Right atrium auricular region (tissue), 2 donors: ENCODE results near the gene RHOT2. TPM values are rescaled to one million over a fixed set of nuclear protein-coding genes. Genes with fewer than 3 reads are reported as not detected.

Experiments used
- DNase-seq: peaks from one replicate; pipeline ENCODE4 v3.0.0-alpha.2; 2019; ENCODE audit warnings: low spot score
- H3K27ac ChIP-seq, 2 donors: fragments of 200-600 bp; sonication (generic); 1 replicate in 1 of 2; 2 replicates in 1 of 2; pipeline ENCODE4 v1.5.1; 2016 to 2019
- H3K27me3 ChIP-seq, 2 donors: fragments of 200-600 bp; sonication (generic); one replicate each; pipeline versions ENCODE4 v1.5.1 to v1.6.0; 2017 to 2019
- H3K36me3 ChIP-seq: fragments of 200-600 bp; sonication (generic); one replicate; pipeline ENCODE4 v1.5.1; 2016
- H3K4me1 ChIP-seq, 2 donors: fragments of 200-600 bp; sonication (generic); one replicate each; pipeline versions ENCODE4 v1.5.1 to v1.6.0; 2017 to 2019
- H3K4me3 ChIP-seq, 2 donors: fragments of 200-600 bp; sonication (generic); 1 replicate in 1 of 2; 2 replicates in 1 of 2; pipeline ENCODE4 v1.5.1; 2017 to 2019; ENCODE audit warnings: mild to moderate bottlenecking in 1 of 2, moderate library complexity in 1 of 2
- H3K9me3 ChIP-seq, 2 donors: fragments of 200-600 bp; sonication (generic); one replicate each; pipeline ENCODE4 v1.5.1; 2019
- total RNA-seq, 2 donors: library from RNA; depleted of rRNA; stranded (reverse); fragments of >200 nt; gene quantifications; one replicate each; pipeline ENCODE4 v1.1.0, GENCODE V29; 2016
- TF ChIP-seq, protein P1 (sequence below), 2 donors: fragments of 200-600 bp; sonication (generic); IDR thresholded peaks; one replicate each; pipeline ENCODE4 v1.5.1; 2019; ENCODE audit warnings: antibody characterized with exemption in 2 of 2

Gene RHOT2
- total RNA-seq, 2 donors from 2014 or later = 37.8 to 42.8 TPM

DNA sequence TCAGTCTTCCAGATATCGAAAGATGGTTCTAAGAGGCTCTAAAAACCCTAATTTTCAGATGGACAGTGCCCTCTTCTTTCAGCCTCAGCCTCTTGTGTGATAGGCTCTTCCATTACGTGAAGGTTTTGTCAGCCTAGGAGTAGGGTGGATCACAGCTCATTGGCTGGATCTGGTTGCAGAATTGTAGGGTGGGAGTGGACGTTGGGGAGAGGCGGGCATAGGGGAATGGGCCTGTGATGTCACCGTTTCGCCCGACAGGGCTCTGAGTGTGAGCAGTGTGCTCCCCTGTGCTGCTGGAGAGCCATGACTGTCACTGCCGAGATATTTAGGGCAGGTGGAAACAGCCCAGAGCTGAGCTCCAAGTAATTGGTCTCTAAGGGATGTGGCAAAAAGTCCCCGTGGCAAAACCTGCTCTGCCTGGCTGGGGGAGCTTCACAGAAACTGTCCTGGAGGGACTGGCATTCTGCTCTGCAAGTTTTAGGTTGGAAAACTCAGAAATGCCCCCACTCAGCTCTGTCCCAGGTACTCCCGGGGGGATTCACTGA is 43.3 kb upstream of the RHOT2 start:
- Histone ChIP-seq H3K9me3 (no peaks in the 10 kb centered on the region), H3K27me3 (no peaks in the 10 kb centered on the region), H3K27ac (no peak overlapping the region), H3K4me1 (peaks cover 0 to 16% of the 10 kb centered on the region in 2 donors), H3K4me3 (no peak overlapping the region), H3K36me3 (peaks cover 5% of the 10 kb centered on the region)
- DNase-seq = no peak
- TF ChIP-seq, protein P1, sequence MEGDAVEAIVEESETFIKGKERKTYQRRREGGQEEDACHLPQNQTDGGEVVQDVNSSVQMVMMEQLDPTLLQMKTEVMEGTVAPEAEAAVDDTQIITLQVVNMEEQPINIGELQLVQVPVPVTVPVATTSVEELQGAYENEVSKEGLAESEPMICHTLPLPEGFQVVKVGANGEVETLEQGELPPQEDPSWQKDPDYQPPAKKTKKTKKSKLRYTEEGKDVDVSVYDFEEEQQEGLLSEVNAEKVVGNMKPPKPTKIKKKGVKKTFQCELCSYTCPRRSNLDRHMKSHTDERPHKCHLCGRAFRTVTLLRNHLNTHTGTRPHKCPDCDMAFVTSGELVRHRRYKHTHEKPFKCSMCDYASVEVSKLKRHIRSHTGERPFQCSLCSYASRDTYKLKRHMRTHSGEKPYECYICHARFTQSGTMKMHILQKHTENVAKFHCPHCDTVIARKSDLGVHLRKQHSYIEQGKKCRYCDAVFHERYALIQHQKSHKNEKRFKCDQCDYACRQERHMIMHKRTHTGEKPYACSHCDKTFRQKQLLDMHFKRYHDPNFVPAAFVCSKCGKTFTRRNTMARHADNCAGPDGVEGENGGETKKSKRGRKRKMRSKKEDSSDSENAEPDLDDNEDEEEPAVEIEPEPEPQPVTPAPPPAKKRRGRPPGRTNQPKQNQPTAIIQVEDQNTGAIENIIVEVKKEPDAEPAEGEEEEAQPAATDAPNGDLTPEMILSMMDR (IDR thresholded peaks at IDR 0.05) = no peak

DNA sequence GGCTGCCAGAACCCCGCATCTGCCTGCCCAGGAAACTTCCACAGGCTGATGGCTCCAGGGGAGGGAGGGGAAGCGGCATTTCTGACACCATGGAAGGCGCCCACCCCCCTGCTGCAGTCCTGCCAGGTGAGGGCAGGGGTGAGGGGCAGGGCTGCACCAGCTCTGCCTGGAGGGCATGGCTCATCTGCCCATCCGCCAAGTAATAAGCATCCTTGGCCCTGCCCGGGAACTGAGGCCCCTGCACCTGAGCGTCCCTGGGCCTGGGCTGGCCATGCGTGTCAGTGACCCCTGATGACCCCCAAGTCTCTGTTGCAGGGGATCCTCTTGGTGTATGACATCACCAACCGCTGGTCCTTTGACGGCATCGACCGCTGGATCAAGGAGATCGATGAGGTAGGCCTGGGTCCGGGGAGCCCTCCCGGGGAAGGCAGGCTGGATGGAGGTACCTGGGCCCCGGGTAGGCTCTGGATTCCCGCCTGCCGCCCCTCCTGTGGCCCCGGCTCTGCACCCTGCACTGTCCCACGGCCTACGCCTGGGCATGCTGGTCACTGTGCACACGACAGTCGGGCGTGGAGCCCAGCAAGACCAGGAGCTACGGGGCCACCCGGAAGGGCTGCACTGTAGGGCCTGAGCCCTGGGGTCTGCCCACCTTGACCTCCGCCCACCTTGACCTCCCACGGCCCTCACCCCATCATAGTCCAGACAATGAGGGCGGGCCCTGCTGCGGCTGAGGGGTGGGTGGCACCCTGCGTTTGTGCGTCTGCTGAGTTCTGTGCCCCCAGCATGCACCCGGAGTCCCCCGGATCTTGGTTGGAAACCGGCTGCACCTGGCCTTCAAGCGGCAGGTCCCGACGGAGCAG is 42.6 kb upstream of the RHOT2 start:
- DNase-seq = no peak
- Histone ChIP-seq H3K36me3 (peaks cover 5% of the 10 kb centered on the region), H3K4me3 (no peak overlapping the region), H3K9me3 (no peaks in the 10 kb centered on the region), H3K27me3 (no peaks in the 10 kb centered on the region), H3K4me1 (peaks cover 0 to 23% of the 10 kb centered on the region in 2 donors), H3K27ac (no peak overlapping the region)
- TF ChIP-seq, protein P1 (IDR thresholded peaks at IDR 0.05) = no peak

DNA sequence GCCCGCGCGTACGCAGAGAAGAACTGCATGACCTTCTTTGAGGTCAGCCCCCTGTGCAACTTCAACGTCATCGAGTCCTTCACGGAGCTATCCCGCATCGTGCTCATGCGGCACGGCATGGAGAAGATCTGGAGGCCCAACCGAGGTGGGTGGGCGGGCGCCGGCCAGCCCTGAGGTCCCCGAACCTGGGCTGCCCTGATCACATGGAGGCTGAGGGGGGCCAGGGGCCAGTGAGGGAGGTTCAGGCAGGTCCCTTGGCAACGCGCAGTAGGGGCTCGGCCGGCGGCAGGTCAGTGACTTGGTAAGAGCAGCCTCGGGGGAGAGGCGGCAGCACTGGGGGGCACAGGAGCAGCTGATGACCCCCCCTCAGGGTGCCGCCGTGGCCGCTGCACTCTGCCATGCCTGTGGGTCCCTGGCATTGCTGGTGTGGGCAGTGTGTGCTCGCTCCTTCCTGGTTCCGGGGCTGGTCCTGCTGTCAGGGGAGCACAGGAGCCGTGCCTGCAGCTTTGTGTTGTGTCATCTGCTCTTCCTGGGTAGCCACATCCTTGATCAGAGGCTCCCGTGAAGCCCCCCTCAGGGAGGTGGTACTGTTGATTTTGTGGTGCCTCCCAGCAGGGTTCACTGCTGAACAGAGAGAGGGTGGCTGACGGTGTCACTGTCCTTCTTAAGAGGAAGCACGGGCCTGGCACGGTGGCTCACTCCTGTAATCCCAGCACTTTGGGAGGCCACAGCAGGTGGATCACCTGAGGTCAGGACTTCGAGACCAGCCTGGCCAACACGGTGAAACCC is 41.8 kb upstream of the RHOT2 start:
- no peaks in the 10 kb centered on the region for H3K27me3 ChIP-seq
- H3K27ac ChIP-seq = no peak overlapping the region
- no peak overlapping the region for H3K4me3 ChIP-seq
- no peaks in the 10 kb centered on the region for H3K9me3 ChIP-seq
- peaks cover 5% of the 10 kb centered on the region for H3K36me3 ChIP-seq
- H3K4me1 ChIP-seq = peaks cover 0 to 32% of the 10 kb centered on the region in 2 donors
- no peak for DNase-seq
- TF ChIP-seq, protein P1 (IDR thresholded peaks at IDR 0.05) = no peak

DNA sequence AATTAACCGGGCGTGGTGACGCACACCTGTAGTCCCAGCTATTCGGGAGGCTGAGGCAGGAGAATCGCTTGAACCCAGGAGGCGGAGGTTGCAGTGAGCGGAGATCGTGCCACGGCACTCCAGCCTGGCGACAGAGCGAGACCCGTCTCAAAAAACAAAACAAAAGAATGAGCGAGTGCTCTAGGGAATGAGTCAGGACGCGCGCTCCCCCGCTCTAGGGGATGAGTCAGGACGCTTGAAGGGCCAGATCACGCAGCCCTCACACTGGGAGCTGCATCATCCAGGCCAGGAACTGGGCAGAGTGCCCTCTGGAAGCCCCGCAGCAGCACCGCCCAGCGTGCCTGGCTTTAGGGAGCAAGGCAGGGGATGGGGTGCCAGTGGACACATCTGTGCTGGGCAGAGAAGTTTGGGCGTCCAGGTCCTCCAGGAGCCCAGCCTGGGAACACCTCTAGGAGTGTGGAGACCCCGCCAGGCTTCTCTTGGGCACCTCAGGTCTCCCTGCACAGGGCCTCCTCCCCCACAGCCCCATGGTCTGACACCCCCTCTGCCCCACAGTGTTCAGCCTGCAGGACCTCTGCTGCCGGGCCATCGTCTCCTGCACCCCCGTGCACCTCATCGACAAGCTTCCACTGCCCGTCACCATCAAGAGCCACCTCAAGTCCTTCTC is 41.0 kb upstream of the RHOT2 start:
- peaks cover 5% of the 10 kb centered on the region for H3K36me3 ChIP-seq
- no peaks in the 10 kb centered on the region for H3K27me3 ChIP-seq
- TF ChIP-seq, protein P1 (IDR thresholded peaks at IDR 0.05) = no peak
- no peaks in the 10 kb centered on the region for H3K9me3 ChIP-seq
- no peak for DNase-seq
- H3K4me3 ChIP-seq = no peak overlapping the region
- no peak overlapping the region for H3K27ac ChIP-seq
- peaks cover 0 to 35% of the 10 kb centered on the region in 2 donors for H3K4me1 ChIP-seq

DNA sequence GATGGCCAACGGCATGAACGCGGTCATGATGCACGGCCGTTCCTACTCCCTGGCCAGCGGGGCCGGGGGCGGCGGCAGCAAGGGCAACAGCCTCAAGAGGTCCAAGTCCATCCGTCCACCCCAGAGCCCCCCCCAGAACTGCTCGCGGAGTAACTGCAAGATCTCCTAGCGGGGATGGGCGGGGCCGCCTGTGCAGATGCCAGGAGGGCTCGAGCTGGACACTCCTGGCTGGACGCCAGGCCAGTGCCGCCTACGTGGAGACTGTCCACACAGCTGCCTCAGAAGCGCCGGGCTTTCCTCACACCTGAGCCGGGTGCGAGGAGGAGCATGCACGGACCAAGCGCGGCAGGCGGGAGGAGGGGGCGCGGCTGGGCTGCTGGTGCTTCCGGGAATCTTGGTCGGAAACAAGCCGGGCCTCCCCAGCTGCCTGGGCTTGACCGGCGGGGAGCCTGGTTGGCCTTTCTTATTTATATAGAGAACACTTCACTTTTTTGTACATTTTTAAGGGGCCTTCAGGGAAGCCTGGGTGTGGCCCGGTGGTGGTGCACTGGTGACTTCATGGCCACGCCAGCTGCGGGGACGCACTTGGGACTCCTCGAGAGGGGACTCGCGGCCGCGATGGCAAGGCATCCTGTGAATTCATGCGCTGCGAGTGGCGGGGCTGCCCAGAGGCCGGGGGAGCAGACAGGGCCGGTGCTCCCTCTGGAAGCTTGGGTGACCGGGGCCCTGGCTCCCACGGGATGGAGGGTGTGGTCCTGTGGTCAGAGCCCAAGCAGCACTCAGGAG is 40.3 kb upstream of the RHOT2 start:
- Histone ChIP-seq H3K27me3 (no peaks in the 10 kb centered on the region), H3K9me3 (no peaks in the 10 kb centered on the region), H3K36me3 (peaks cover 5% of the 10 kb centered on the region), H3K27ac (no peak overlapping the region), H3K4me3 (no peak overlapping the region), H3K4me1 (peaks cover 0 to 35% of the 10 kb centered on the region in 2 donors)
- TF ChIP-seq, protein P1 (IDR thresholded peaks at IDR 0.05) = no peak
- DNase-seq = no peak
